HEK293 (cell line): Measurements from ENCODE around the gene PIGR.

Source experiments
- REPIN1 ChIP-seq: fragments of 450-650 bp; formaldehyde crosslinking; IDR thresholded peaks from 2 replicates; pipeline ENCODE4 v1.5.1; 2017; ENCODE audit warnings: missing biosample characterization, missing genetic modification characterization, low read depth
- ZBTB17 ChIP-seq: fragments of 450-650 bp; formaldehyde crosslinking; IDR thresholded peaks from 2 replicates; pipeline ENCODE4 v1.5.1; 2016; ENCODE audit warnings: missing biosample characterization, missing genetic modification characterization
- ZBTB21 ChIP-seq: fragments of 450-650 bp; formaldehyde crosslinking; IDR thresholded peaks from 2 replicates; pipeline ENCODE4 v1.5.1; 2017; ENCODE audit warnings: missing biosample characterization, missing genetic modification characterization
- ZNF155 ChIP-seq: fragments of 450-650 bp; formaldehyde crosslinking; IDR thresholded peaks from 2 replicates; pipeline ENCODE4 v1.5.1; 2016; ENCODE audit warnings: missing biosample characterization, missing genetic modification characterization
- ZNF184 ChIP-seq: fragments of 450-650 bp; IDR thresholded peaks from 2 replicates; pipeline ENCODE4 v1.5.1; 2018; ENCODE audit warnings: missing biosample characterization, mild to moderate bottlenecking, missing genetic modification characterization
- ZNF2 ChIP-seq: fragments of 450-650 bp; formaldehyde crosslinking; IDR thresholded peaks from 2 replicates; pipeline ENCODE4 v1.5.1; 2016; ENCODE audit warnings: missing biosample characterization, missing genetic modification characterization
- ZNF324 ChIP-seq: fragments of 450-650 bp; formaldehyde crosslinking; IDR thresholded peaks from 2 replicates; pipeline ENCODE4 v1.5.1; 2016; ENCODE audit warnings: missing biosample characterization, missing genetic modification characterization
- TF ChIP-seq, protein P1 (sequence below): fragments of 450-650 bp; formaldehyde crosslinking; IDR thresholded peaks from 2 replicates; pipeline ENCODE4 v1.5.1; 2016; ENCODE audit warnings: missing biosample characterization, missing genetic modification characterization
- TF ChIP-seq, protein P2 (sequence below): fragments of 450-650 bp; formaldehyde crosslinking; IDR thresholded peaks from 2 replicates; pipeline ENCODE4 v1.5.1; 2016; ENCODE audit warnings: missing biosample characterization, missing genetic modification characterization
- TF ChIP-seq, protein P3 (sequence below): fragments of 450-650 bp; formaldehyde crosslinking; IDR thresholded peaks from 2 replicates; pipeline ENCODE4 v1.5.1; 2016; ENCODE audit warnings: missing biosample characterization, missing genetic modification characterization

GRCh38 chr1:206945779-206946178, 487 bp downstream of the PIGR start:
- TF ChIP-seq, protein P1, sequence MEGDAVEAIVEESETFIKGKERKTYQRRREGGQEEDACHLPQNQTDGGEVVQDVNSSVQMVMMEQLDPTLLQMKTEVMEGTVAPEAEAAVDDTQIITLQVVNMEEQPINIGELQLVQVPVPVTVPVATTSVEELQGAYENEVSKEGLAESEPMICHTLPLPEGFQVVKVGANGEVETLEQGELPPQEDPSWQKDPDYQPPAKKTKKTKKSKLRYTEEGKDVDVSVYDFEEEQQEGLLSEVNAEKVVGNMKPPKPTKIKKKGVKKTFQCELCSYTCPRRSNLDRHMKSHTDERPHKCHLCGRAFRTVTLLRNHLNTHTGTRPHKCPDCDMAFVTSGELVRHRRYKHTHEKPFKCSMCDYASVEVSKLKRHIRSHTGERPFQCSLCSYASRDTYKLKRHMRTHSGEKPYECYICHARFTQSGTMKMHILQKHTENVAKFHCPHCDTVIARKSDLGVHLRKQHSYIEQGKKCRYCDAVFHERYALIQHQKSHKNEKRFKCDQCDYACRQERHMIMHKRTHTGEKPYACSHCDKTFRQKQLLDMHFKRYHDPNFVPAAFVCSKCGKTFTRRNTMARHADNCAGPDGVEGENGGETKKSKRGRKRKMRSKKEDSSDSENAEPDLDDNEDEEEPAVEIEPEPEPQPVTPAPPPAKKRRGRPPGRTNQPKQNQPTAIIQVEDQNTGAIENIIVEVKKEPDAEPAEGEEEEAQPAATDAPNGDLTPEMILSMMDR, result no peak
- TF ChIP-seq ZNF184 (tag by site-specific recombination), result no peak
- TF ChIP-seq ZBTB17 (tag by site-specific recombination), result no peak
- no peak for TF ChIP-seq ZNF324 (tag by site-specific recombination)
- TF ChIP-seq ZNF2 (tag by site-specific recombination), result no peak
- TF ChIP-seq, protein P2, sequence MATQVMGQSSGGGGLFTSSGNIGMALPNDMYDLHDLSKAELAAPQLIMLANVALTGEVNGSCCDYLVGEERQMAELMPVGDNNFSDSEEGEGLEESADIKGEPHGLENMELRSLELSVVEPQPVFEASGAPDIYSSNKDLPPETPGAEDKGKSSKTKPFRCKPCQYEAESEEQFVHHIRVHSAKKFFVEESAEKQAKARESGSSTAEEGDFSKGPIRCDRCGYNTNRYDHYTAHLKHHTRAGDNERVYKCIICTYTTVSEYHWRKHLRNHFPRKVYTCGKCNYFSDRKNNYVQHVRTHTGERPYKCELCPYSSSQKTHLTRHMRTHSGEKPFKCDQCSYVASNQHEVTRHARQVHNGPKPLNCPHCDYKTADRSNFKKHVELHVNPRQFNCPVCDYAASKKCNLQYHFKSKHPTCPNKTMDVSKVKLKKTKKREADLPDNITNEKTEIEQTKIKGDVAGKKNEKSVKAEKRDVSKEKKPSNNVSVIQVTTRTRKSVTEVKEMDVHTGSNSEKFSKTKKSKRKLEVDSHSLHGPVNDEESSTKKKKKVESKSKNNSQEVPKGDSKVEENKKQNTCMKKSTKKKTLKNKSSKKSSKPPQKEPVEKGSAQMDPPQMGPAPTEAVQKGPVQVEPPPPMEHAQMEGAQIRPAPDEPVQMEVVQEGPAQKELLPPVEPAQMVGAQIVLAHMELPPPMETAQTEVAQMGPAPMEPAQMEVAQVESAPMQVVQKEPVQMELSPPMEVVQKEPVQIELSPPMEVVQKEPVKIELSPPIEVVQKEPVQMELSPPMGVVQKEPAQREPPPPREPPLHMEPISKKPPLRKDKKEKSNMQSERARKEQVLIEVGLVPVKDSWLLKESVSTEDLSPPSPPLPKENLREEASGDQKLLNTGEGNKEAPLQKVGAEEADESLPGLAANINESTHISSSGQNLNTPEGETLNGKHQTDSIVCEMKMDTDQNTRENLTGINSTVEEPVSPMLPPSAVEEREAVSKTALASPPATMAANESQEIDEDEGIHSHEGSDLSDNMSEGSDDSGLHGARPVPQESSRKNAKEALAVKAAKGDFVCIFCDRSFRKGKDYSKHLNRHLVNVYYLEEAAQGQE (tag by site-specific recombination), result no peak
- no peak for TF ChIP-seq ZBTB21 (tag by site-specific recombination)
- TF ChIP-seq ZNF155 (tag by site-specific recombination), result no peak
- TF ChIP-seq, protein P3, sequence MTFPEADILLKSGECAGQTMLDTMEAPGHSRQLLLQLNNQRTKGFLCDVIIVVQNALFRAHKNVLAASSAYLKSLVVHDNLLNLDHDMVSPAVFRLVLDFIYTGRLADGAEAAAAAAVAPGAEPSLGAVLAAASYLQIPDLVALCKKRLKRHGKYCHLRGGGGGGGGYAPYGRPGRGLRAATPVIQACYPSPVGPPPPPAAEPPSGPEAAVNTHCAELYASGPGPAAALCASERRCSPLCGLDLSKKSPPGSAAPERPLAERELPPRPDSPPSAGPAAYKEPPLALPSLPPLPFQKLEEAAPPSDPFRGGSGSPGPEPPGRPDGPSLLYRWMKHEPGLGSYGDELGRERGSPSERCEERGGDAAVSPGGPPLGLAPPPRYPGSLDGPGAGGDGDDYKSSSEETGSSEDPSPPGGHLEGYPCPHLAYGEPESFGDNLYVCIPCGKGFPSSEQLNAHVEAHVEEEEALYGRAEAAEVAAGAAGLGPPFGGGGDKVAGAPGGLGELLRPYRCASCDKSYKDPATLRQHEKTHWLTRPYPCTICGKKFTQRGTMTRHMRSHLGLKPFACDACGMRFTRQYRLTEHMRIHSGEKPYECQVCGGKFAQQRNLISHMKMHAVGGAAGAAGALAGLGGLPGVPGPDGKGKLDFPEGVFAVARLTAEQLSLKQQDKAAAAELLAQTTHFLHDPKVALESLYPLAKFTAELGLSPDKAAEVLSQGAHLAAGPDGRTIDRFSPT, result no peak
- TF ChIP-seq REPIN1 (tag by site-specific recombination), result no peak
